ENCODE data around the gene RALB.

GRCh38 chr2:120269816-120270215, 17.2 kb downstream of the RALB start:
- TF ChIP-seq REST (IDR thresholded peaks at IDR 0.05; ENCODE audit: low read depth) = no peak
- no peak for TF ChIP-seq YY1 (IDR thresholded peaks at IDR 0.05; ENCODE audit: low read depth)
- TF ChIP-seq RAD21 (IDR thresholded peaks at IDR 0.05; ENCODE audit: low read depth) = no peak
- no peak for TF ChIP-seq ZBTB7A (IDR thresholded peaks at IDR 0.05; ENCODE audit: low read depth)
- TF ChIP-seq CREB1 (IDR thresholded peaks at IDR 0.05; ENCODE audit: low read depth) = no peak
- no peak for TF ChIP-seq EP300 (IDR thresholded peaks at IDR 0.05; ENCODE audit: borderline replicate concordance)
- TF ChIP-seq TEAD4 (IDR thresholded peaks at IDR 0.05) = no peak
